HepG2 (cell line): Measurements from ENCODE around the gene EEPD1. TPM values are rescaled to one million over a fixed set of nuclear protein-coding genes. Genes with fewer than 3 reads are reported as not detected.

Source experiments
- AGO1 ChIP-seq: fragments of 200-400 bp; formaldehyde crosslinking; IDR thresholded peaks from 2 replicates; pipeline ENCODE4 v1.6.1; 2017; ENCODE audit warnings: mild to moderate bottlenecking, low read depth, low read length, moderate library complexity; ENCODE audit not compliant: poor library complexity, severe bottlenecking
- KDM2A ChIP-seq: sonication (generic); formaldehyde crosslinking; IDR thresholded peaks from 2 replicates; pipeline ENCODE4 v1.4.0; 2020; ENCODE audit warnings: low read depth, missing genetic modification reagents, borderline replicate concordance
- KLF6 ChIP-seq: IDR thresholded peaks from 2 replicates; pipeline ENCODE4 v1.8.0; 2016; ENCODE audit warnings: missing biosample characterization, missing genetic modification reagents
- MED8 ChIP-seq: sonication (generic); formaldehyde crosslinking; IDR thresholded peaks from 2 replicates; pipeline ENCODE4 v1.8.1; 2023; ENCODE audit warnings: mild to moderate bottlenecking, missing genetic modification reagents; ENCODE audit not compliant: insufficient replicate concordance
- PRDM4 ChIP-seq: sonication (generic); formaldehyde crosslinking; IDR thresholded peaks from 2 replicates; pipeline ENCODE4 v1.9.0; 2021; ENCODE audit warnings: missing genetic modification reagents, borderline replicate concordance
- SIN3B ChIP-seq: fragments of 150-350 bp; IDR thresholded peaks from 2 replicates; pipeline ENCODE4 v1.6.1; 2014; ENCODE audit warnings: low read length
- SMARCC2 ChIP-seq: fragments of 450-650 bp; IDR thresholded peaks from 2 replicates; pipeline ENCODE4 v1.6.1; 2017; ENCODE audit warnings: antibody characterized with exemption, mild to moderate bottlenecking
- SMYD3 ChIP-seq: sonication (generic); formaldehyde crosslinking; IDR thresholded peaks from 2 replicates; pipeline ENCODE4 v1.8.1; 2023; ENCODE audit warnings: mild to moderate bottlenecking, missing genetic modification reagents
- STAT5B ChIP-seq: sonication (generic); formaldehyde crosslinking; IDR thresholded peaks from 2 replicates; pipeline ENCODE4 v1.4.0; 2020; ENCODE audit warnings: missing genetic modification reagents
- TBX3 ChIP-seq: fragments of 450-650 bp; IDR thresholded peaks from 2 replicates; pipeline ENCODE4 v1.6.1; 2017; ENCODE audit warnings: antibody characterized with exemption, mild to moderate bottlenecking, inconsistent platforms, borderline replicate concordance
- XRCC5 ChIP-seq: fragments of 200-400 bp; formaldehyde crosslinking; optimal IDR thresholded peaks from 2 replicates; pipeline ENCODE3; 2017; ENCODE audit warnings: mild to moderate bottlenecking, low read length
- ZBTB44 ChIP-seq: sonication (generic); formaldehyde crosslinking; IDR thresholded peaks from 2 replicates; pipeline ENCODE4 v1.4.0; 2020; ENCODE audit warnings: missing genetic modification reagents
- ZBTB7B ChIP-seq: sonication (generic); formaldehyde crosslinking; IDR thresholded peaks from 2 replicates; pipeline ENCODE4 v1.4.0; 2020; ENCODE audit warnings: missing genetic modification reagents
- ZNF260 ChIP-seq: sonication (generic); formaldehyde crosslinking; IDR thresholded peaks from 2 replicates; pipeline ENCODE4 v1.4.0; 2020; ENCODE audit warnings: missing genetic modification reagents, low read depth, mild to moderate bottlenecking, borderline replicate concordance
- ZNF292 ChIP-seq: sonication (generic); formaldehyde crosslinking; IDR thresholded peaks from 2 replicates; pipeline ENCODE4 v1.8.1; 2022; ENCODE audit warnings: mild to moderate bottlenecking, low read depth, missing genetic modification reagents, borderline replicate concordance
- ZNF343 ChIP-seq: sonication (generic); formaldehyde crosslinking; IDR thresholded peaks from 2 replicates; pipeline ENCODE4 v1.4.0; 2020; ENCODE audit warnings: mild to moderate bottlenecking, missing genetic modification reagents
- ZNF572 ChIP-seq: sonication (generic); formaldehyde crosslinking; IDR thresholded peaks from 2 replicates; pipeline ENCODE4 v1.5.1; 2020; ENCODE audit warnings: mild to moderate bottlenecking, missing genetic modification reagents
- polyA plus RNA-seq, 8 experiments: library from polyadenylated mRNA; depleted of rRNA in 3 of 8; stranded (reverse) in 7 of 8; unstranded in 1 of 8; fragments of >200 nt; fragmentation: Illumina TruSeq in 4 of 8; extraction: Trizol in 4 of 8; gene quantifications; 2 replicates each; pipeline versions ENCODE4 v1.2.1 to v1.2.3, GENCODE V29; 2011 to 2016; ENCODE audit warnings: low read depth in 4 of 8, missing spikeins in 1 of 8, mixed read lengths in 1 of 8; ENCODE audit not compliant: insufficient read depth in 1 of 8
- total RNA-seq, 5 experiments: library from RNA; depleted of rRNA; stranded (reverse); fragments of >200 nt; fragmentation: Illumina TruSeq; extraction: Trizol; gene quantifications; 2 replicates each; pipeline ENCODE4 v1.2.3, GENCODE V29; 2016; ENCODE audit warnings: low read depth in 1 of 5
- TF ChIP-seq, protein P1 (sequence below): sonication (generic); formaldehyde crosslinking; conservative IDR thresholded peaks from 2 replicates; pipeline ENCODE4 v1.8.0; 2022; ENCODE audit warnings: mild to moderate bottlenecking, moderate library complexity, missing genetic modification reagents
- TF ChIP-seq, protein P2 (sequence below): sonication (generic); formaldehyde crosslinking; IDR thresholded peaks from 2 replicates; pipeline ENCODE4 v1.8.1; 2023; ENCODE audit warnings: mild to moderate bottlenecking, missing genetic modification reagents, borderline replicate concordance
- TF ChIP-seq, protein P3 (sequence below): sonication (generic); formaldehyde crosslinking; IDR thresholded peaks from 2 replicates; pipeline ENCODE4 v1.4.0; 2020; ENCODE audit warnings: missing genetic modification reagents, borderline replicate concordance

Gene EEPD1
- total and polyA plus RNA-seq, 2 of the 13 experiments (the other 11 are each of a cell fraction or from before 2014, with no cell fraction given), result 10.1 to 16.4 TPM

- TF ChIP-seq, protein P1, sequence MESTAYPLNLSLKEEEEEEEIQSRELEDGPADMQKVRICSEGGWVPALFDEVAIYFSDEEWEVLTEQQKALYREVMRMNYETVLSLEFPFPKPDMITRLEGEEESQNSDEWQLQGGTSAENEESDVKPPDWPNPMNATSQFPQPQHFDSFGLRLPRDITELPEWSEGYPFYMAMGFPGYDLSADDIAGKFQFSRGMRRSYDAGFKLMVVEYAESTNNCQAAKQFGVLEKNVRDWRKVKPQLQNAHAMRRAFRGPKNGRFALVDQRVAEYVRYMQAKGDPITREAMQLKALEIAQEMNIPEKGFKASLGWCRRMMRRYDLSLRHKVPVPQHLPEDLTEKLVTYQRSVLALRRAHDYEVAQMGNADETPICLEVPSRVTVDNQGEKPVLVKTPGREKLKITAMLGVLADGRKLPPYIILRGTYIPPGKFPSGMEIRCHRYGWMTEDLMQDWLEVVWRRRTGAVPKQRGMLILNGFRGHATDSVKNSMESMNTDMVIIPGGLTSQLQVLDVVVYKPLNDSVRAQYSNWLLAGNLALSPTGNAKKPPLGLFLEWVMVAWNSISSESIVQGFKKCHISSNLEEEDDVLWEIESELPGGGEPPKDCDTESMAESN, result no peak
- TF ChIP-seq SMARCC2 (no peak), ZNF572 (no peak), KLF6 (CRISPR knock-in tag) (0 out of 2 replicates have a peak, but pooled peaks have one; percentile 23), ZBTB44 (no peak), ZNF260 (CRISPR knock-in tag) (no peak), XRCC5 (peak; percentile 83), KDM2A (0 out of 2 replicates have a peak, but pooled peaks have one; percentile 44), TBX3 (no peak), SMYD3 (CRISPR knock-in tag) (no peak), AGO1 (no peak), SIN3B (no peak), ZNF343 (CRISPR knock-in tag) (no peak), MED8 (no peak), PRDM4 (CRISPR knock-in tag) (no peak), ZNF292 (CRISPR knock-in tag) (no peak), STAT5B (no peak), ZBTB7B (CRISPR knock-in tag) (peak; percentile 73; the same call in 1 of the 2 replicates)
- TF ChIP-seq, protein P2, sequence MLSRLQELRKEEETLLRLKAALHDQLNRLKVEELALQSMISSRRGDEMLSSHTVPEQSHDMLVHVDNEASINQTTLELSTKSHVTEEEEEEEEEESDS (CRISPR knock-in tag), result no peak
- TF ChIP-seq, protein P3, sequence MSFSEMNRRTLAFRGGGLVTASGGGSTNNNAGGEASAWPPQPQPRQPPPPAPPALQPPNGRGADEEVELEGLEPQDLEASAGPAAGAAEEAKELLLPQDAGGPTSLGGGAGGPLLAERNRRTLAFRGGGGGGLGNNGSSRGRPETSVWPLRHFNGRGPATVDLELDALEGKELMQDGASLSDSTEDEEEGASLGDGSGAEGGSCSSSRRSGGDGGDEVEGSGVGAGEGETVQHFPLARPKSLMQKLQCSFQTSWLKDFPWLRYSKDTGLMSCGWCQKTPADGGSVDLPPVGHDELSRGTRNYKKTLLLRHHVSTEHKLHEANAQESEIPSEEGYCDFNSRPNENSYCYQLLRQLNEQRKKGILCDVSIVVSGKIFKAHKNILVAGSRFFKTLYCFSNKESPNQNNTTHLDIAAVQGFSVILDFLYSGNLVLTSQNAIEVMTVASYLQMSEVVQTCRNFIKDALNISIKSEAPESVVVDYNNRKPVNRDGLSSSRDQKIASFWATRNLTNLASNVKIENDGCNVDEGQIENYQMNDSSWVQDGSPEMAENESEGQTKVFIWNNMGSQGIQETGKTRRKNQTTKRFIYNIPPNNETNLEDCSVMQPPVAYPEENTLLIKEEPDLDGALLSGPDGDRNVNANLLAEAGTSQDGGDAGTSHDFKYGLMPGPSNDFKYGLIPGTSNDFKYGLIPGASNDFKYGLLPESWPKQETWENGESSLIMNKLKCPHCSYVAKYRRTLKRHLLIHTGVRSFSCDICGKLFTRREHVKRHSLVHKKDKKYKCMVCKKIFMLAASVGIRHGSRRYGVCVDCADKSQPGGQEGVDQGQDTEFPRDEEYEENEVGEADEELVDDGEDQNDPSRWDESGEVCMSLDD (CRISPR knock-in tag), result no peak
Observed at GRCh38 chr7:36152756-36153570, at the start of gene EEPD1 (continued).
